Measurements from ENCODE around the gene PARP1. TPM values are rescaled to one million over a fixed set of nuclear protein-coding genes. Genes with fewer than 3 reads are reported as not detected.
A peak's percentile ranks its signal among the peaks of the same experiment; 100 is the strongest.
"Not testable (repeated sequence)": the region's sequence is repeated elsewhere in the genome, so short reads cannot be mapped to it uniquely, and the experiment has no call there.

PARP1 gene
- total RNA-seq (2014; rRNA removed; shearing (Covaris generic)) = 140 and 163 TPM in 2 replicates

DNA sequence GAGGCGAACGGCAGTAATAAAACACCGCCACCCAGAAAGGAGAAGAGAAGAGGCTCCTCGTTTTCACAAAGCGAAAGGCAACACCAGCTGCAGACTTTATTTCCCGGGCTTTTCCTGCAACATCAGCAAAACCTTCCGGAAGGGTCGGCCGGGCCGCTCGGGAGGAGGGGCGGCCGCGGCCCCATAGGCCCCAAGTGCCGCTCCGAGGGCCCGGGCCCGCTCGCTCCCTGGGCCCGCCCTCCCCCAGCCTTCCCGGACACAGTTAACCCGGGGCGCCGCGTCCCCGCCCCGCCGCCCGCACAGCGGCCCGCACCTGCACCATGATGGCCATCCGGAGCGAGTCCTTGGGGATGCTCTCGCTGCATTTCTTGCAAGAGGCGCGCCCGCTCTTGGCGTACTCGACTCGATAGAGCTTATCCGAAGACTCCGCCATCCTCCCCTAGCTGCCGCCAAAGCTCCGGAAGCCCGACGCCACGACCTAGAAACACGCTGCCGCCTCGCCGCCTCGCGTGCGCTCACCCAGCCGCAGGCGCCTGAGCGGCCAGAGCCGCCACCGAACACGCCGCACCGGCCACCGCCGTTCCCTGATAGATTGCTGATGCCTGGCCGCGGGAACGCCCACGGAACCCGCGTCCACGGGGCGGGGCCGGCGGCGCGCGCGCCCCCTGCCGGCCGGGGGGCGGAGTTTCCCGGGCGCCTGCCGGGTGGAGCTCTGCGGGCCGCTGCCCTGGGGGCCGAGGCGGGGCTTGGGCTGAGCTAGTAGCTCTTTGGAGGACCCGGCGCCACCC lies at the start of gene PARP1:
Gene PARP1, minus strand, starts transcription at position 597 of the 788 bp plus-strand sequence. Its CDS starts 164 bp downstream, at position 433.
- peak; percentile 76 for DNase-seq (ENCODE audit: low spot score)

GRCh38 chr1:226457307-226457712 lies 49.4 kb upstream of the PARP1 start:
- no peak for DNase-seq (ENCODE audit: low spot score)

GRCh38 chr1:226455843-226456242 lies 48.0 kb upstream of the PARP1 start:
- no peak for DNase-seq (ENCODE audit: low spot score)

- no peak for DNase-seq (ENCODE audit: low spot score)
Observed at GRCh38 chr1:226454349-226454748, 46.5 kb upstream of the PARP1 start.

DNA sequence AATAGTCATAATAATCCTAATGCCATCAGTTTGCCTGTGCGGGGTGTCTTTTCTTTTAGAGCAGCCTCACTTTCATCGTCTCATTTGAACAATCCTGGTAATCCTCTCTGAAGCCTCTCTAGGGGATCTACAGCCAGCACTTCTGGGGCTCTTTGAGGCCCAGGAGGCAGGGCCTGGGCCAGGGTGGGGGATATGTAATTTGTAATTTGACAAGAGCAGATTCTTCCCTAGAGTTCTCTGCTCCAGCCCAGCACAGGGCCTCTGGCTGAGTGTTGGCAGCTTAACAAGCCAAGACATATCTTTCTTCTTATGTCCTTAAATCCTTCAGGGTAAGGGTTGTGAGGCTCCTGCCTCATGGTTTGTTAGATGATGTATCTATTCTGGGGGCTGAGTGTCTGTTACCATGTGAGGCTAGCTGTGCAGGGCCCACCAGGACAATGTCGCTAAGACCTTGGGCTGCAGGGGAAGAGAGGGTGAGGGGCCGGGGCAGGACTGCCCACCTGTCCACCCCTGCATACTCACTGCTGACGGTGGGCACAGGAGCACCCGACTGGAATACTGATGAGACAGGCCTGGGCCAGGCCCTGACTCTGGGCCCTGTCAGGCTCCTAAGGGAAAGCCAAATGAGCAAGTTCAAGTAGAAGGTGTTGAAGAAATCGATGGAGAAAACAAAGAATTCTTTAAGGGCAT lies 45.3 kb upstream of the PARP1 start:
- no peak for DNase-seq (ENCODE audit: low spot score)

GRCh38 chr1:226450688-226451087 lies 42.8 kb upstream of the PARP1 start:
- DNase-seq (ENCODE audit: low spot score) = no peak

- no peak for DNase-seq (ENCODE audit: low spot score)
Observed at GRCh38 chr1:226449823-226450222, 41.9 kb upstream of the PARP1 start.

DNA sequence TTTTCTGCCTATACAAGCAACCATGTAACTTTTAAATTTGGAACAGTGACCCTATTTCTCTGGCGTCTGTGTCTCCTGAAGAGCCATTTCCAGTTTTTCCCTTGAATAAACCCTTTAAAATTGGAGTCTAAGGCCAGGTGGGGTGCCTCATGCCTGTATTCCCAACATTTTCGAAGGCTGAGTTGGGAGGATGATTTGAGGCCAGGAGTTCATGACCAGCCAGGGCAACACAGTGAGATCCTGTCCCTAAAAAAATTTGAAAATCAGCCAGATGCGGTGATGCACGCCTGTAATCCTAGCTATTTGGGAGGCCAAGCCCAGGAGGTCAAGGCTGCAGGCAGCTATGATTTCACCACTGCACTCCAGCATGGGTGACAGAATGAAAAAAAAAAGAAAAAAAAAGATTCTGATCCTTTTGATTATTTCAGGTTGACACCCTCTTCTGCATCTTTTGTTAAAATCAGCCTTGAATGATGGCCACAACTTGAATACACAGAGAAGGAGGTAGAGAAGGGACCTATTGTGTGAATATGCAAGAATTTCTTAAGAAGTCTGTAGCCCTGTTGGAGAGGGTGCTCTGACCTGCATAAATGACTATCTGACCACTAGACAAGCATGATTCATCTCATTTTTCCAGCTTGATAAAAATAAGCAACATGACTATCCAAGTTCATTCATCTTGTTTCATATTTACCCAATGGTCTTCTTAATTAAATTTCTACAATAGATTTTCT lies 40.2 kb upstream of the PARP1 start:
- DNase-seq (ENCODE audit: low spot score) = no peak

GRCh38 chr1:226446094-226446493 lies 38.2 kb upstream of the PARP1 start:
- no peak for DNase-seq (ENCODE audit: low spot score)

GRCh38 chr1:226444901-226445300 lies 37.0 kb upstream of the PARP1 start:
- no peak for DNase-seq (ENCODE audit: low spot score)

DNA sequence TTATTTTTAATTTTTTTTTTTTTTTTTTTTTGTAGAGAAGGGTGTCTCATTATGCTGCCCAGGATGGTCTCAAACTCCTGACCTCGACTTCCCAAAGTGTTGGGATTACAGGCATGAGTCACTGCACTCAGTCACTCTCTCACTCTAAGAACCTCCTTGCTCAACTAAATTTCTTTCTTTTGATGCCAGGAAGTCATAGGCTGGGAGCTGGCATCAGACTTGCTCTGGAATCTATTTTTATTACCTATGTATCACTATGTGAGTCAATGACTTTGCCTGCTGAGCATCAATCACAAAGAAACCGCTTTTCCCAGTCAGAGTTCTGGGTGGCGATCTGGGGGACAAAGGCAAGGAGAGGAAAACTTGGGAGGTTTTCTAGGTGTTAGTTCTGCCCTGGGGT lies 35.5 kb upstream of the PARP1 start:
- no peak for DNase-seq (ENCODE audit: low spot score)

DNA sequence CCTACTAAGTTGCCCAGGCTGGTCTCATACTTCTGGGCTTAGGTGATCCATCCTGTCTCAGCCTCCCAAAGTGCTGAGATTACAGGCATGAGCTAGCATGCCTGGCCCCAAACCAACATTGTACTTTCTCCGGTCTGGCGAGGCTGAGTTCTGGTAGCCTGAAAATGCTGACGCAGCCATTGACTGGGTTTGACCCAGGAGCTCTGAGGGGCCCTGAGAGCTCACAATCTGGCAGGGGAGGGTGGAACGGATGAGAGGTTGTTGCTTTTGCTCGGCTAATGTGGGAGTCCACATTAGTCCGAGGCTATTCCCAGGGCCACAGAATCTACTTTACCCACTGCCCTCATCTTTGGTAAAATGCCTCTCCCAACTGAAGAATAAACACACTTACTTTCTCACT lies 35.1 kb upstream of the PARP1 start:
- DNase-seq (ENCODE audit: low spot score) = no peak

- no peak for DNase-seq (ENCODE audit: low spot score)
Observed at GRCh38 chr1:226441629-226442028, 33.7 kb upstream of the PARP1 start.

DNA sequence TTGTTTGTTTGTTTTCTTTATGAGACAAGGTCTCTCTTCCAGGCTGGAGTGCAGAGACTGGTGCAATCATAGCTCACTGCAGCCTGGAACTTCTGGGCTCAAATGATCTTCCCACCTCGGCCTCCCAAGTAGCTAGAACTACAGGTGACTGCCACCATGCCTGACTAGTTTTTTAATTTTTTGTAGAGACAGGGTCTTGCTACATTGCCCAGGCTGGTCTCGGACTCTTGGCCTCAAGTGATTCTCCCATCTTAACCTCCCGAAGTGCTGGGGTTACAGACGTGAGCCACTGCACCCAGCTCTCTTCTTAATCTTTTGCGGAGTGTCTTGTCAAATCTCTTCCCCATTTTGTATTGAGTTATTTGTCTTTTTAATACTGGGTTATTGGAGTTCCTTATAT lies 32.6 kb upstream of the PARP1 start:
- DNase-seq (ENCODE audit: low spot score) = no peak

DNA sequence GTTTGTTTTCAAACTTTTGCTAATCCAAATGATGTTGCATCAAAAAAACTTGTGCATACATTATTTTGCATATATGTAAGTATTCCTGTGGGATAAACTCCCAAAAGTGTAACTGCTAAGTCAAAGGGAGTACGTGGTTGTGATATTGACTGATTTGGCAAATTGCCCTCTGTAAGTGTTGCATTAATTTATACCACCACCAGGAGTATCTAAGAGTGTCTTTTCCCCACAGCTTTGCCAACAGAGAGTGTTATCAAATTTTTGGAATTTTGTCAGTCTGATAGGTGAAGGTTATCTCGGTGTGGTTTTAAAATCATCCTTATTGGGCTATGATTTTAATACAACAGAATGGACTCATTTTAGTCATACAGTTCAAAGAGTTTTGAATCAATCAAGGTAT lies 30.1 kb upstream of the PARP1 start:
- peak; percentile 50 for DNase-seq (ENCODE audit: low spot score)

DNA sequence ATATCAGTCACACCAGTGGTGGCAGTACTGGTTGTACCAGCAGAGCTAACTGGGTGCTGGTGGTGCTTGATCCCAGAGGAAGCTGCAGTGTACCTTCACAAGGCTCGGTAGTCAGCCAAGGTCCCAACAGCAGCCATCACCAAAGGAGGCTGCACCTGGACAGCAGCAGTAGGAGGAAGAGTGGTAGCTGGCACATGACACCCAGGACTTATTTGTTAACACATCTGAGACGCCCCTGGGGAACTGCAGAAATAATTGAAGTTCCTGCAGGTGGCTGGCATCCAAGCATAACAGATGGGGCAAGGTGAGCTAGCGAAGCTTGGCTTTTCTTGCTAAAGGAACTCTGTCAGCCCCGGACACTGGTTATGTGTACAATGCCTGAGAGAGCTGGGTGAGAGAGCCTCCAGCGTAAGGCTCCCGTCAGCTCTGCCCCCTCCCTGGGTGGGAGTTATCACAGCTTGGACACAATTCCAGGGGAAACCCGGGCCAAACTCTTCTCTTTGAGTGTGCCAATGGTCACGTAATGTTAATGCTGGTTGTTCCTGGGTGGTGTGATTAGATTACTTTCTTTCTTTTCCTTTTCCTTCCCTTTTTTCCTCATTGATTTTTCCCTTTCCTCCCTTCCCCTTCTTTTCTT lies 29.1 kb upstream of the PARP1 start:
- no peak for DNase-seq (ENCODE audit: low spot score)

DNA sequence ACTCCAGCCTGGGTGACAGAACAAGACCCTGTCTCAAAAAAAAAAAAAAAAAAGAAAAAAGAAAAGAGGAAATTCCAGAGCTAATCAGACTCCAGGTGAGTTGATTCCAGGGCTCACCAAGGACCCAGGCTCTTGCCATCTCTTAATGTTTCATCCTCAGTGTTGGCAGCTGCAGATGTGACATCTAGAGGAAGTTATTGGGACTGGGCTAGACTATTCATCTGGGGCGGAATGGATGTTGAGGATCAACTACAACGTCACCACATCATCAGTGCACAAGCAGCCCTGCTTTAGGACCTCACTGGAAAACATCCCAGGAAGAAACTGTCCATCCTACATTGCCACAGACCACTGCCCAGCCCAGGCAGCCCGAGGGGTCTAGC lies 28.6 kb upstream of the PARP1 start:
- DNase-seq (ENCODE audit: low spot score) = no peak

- DNase-seq (ENCODE audit: low spot score) = no peak
Observed at GRCh38 chr1:226433341-226433720, 25.4 kb upstream of the PARP1 start.

- DNase-seq (ENCODE audit: low spot score) = no peak
Observed at GRCh38 chr1:226432586-226433340, 24.9 kb upstream of the PARP1 start.

DNA sequence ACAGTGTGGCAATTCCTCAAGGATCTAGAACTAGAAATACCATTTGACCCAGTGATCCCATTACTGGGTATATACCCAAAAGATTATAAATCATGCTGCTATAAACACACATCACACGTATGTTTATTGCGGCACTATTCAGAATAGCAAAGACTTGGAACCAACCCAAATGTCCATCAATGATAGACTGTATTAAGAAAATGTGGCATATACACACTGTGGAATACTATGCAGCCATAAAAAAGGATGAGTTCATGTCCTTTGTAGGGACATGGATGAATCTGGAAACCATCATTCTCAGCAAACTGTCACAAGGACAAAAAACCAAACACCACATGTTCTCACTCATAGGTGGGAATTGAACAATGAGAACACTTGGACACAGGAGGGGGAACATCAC lies 24.0 kb upstream of the PARP1 start:
- DNase-seq (ENCODE audit: low spot score) = not testable (repeated sequence)

Data from HT-29 (cell line).